HAP-1 (cell line): Measurements from ENCODE around the gene NEK7.

Experiments used
- DNase-seq, 2 experiments: peaks; one replicate each; pipeline ENCODE4 v3.0.0-alpha.2; 2016 to 2020; ENCODE audit warnings: low spot score in 2 of 2
- H3K27me3 ChIP-seq: fragments of 250-450 bp; sonication (Bioruptor Pico); 2 replicates; pipeline ENCODE4 v1.5.1; 2020; ENCODE audit warnings: low read depth, mild to moderate bottlenecking, moderate library complexity
- H3K36me3 ChIP-seq: fragments of 250-450 bp; sonication (Bioruptor Pico); replicated peaks from 2 replicates; pipeline ENCODE4 v1.5.1; 2020; ENCODE audit warnings: mild to moderate bottlenecking
- H3K4me1 ChIP-seq: fragments of 250-450 bp; sonication (Bioruptor Pico); 2 replicates; pipeline ENCODE4 v1.5.1; 2020; ENCODE audit warnings: mild to moderate bottlenecking
- H3K4me3 ChIP-seq: fragments of 250-450 bp; sonication (Bioruptor Pico); 2 replicates; pipeline ENCODE4 v1.5.1; 2020; ENCODE audit warnings: mild to moderate bottlenecking, moderate library complexity
- H3K9me3 ChIP-seq: fragments of 250-450 bp; sonication (Bioruptor Pico); 2 replicates; pipeline ENCODE4 v1.5.1; 2020; ENCODE audit warnings: mild to moderate bottlenecking, moderate library complexity
- in situ Hi-C: fragments of 300-500 bp; cut with MboI; formaldehyde crosslinking; loops from 3 replicates; pipeline ENCODE4 v1.14.3; 2020; ENCODE audit warnings: low sequenced_read_pairs, inconsistent platforms, mixed read lengths

Gene NEK7

DNA sequence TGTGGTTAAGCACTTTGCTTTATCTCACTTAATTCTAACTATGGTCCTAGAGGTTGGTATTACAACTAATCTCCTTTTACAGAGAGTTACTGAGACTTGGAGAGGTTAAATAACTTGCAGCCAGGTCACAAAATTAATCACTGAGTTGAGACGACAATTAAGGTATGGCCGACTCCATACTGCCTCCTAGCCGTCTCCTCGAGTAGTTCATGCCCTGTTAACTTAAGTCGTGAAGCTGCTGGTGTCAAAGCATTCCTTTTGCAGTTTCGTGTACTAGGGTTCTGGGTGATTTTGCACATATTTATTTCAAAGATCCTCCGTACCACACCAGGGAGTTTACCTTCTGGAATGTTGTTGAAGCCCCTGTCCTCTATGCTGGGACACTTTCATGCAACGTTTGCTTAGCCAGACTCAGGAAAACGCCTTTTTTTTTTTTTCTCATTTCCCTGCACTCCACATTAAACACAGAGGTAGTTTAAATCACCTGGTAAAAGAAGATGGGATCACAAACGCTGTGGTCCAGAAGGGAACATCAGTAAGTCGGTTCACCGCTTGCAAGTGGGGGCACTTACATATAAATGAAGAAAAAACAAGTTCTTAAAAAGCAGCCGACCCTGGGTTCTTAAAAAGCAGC lies 570 bp upstream of the NEK7 start:
- in situ Hi-C loops = no loop called here
- peak overlapping the region; percentile 62 for H3K4me3 ChIP-seq
- no peaks in the 10 kb centered on the region for H3K27me3 ChIP-seq
- no peaks in the 10 kb centered on the region for H3K36me3 ChIP-seq
- H3K4me1 ChIP-seq = peaks cover 18% of the 10 kb centered on the region
- no peaks in the 10 kb centered on the region for H3K9me3 ChIP-seq
- DNase-seq = peak; percentile 61 to 79

DNA sequence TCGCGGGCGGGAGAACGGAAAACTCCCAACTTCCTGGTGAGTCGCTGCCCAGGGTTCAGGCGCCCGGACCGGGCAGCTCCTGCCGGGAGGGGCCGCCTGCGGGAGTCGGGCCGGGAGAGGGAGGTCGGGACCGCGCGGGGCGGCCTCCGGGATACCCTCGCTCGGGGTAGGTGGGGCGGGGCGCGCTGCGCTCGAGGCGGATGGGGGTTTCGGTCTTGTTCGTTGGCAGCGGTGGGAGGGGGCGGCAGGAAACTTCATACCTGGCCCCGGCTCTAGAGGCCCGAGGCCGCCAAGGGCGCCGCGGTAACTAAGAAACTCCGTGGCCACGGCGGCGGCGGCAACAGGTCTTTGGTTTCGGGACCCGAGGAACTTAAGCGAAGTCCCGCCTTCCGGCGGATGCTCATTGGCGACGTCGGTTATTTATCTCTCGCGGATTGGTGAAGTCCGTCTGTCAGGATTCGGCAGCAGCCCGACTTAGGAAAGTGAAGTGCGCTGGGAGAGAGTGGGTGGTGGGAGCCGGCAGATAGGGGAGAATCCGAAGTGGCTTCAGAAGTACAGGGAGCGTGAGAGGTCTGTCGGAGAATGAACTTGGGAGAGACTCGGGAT lies 546 bp downstream of the NEK7 start:
- in situ Hi-C loops = no loop called here

DNA sequence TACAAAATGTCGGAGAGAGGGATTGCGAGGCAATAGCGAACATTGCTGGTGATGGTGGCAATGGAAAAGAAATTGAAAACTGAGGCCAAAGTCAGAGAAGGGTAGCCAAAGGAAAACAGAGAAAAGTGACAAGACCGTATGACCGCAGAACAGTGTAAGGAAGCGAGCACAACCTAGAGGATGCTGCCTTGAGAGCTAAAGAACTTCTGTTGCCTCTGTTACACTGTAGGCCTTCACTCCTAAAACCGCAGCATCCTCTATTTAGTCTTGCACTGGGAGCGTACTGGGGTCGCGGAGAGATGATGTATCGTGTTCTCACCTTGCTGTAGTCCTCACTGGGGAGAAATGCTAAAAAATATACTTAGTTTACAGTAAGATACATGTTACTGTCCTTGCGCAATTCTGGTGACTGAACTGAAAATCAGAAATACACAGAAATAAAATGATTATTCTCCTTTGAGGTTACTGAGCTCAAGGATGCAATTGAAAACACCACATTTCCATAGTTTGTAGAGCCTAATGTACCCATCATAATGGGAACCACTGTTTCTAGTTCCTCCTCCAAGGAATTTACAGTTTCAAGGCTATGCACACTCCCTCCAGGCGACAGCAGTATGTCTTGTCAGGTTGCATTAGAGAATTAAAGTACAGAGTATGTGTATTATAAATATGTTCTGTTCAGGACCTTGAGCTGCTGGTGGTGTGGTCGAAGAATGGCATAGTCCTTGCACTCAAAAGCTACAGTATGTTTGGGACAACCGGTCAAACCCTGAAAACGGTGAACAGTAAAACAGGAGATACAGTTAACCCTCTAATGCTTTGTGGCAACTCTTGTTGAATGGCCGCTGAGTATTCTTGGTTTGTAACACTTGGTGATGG lies 1.3 kb downstream of the NEK7 start:
- peak; percentile 20 to 35 for DNase-seq
- H3K4me3 ChIP-seq = peak overlapping the region; percentile 62
- H3K36me3 ChIP-seq = no peaks in the 10 kb centered on the region
- in situ Hi-C loops = no loop called here
- peaks cover 23% of the 10 kb centered on the region for H3K4me1 ChIP-seq
- no peaks in the 10 kb centered on the region for H3K27me3 ChIP-seq
- H3K9me3 ChIP-seq = no peaks in the 10 kb centered on the region

More for the DNA sequence above, 546 bp downstream of the NEK7 start:
- peak overlapping the region; percentile 62 for H3K4me3 ChIP-seq
- peaks cover 23% of the 10 kb centered on the region for H3K4me1 ChIP-seq
- no peaks in the 10 kb centered on the region for H3K36me3 ChIP-seq
- H3K9me3 ChIP-seq = no peaks in the 10 kb centered on the region
- peak; percentile 90 to 93 for DNase-seq
- no peaks in the 10 kb centered on the region for H3K27me3 ChIP-seq

DNA sequence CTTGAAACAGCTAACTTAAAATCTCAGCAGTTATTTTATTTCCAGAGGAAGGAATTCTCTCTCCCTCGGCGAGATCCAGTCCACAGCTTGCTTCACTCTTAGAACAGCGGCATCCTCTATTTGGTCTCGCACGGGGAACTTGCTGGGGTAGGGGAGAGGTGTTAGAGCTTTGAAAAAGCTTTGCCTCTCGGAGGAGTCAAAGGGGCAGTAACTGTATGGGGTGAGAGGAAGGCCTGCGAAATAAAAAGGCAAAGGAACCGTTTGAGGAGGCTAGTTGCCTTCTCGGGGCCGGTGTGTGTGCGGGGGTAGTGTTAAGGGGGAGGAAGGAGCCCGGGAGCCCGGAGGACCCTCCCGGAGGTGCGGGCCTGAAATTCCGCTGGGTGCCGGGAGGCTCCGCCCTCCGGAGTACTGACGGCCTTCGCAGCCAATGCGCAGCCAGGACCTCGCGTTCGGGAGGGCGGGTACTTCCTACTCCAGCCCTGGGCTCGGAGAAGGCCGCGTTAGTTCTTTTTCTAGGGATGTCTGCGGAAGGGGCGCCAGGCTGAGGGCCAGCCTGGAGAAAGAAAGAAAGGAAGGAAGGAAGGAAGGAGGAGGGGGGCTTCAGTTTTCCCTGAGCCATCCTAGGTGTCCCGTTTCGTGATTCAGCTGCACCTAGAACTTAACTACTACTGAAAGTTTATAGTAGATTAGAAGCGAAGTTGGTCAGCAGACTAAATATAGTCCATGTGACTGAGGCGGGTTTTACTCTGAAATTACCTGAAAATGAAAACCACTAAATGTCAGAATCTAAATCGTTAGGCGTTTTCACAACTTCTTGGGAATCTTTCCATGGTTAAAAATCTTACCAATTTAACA lies 2.2 kb downstream of the NEK7 start:
- peak; percentile 86 to 94 for DNase-seq
- H3K4me1 ChIP-seq = peaks cover 23% of the 10 kb centered on the region
- peak overlapping the region; percentile 62 for H3K4me3 ChIP-seq
- in situ Hi-C loops = no loop called here
- no peaks in the 10 kb centered on the region for H3K9me3 ChIP-seq
- H3K36me3 ChIP-seq = no peaks in the 10 kb centered on the region
- H3K27me3 ChIP-seq = no peaks in the 10 kb centered on the region

DNA sequence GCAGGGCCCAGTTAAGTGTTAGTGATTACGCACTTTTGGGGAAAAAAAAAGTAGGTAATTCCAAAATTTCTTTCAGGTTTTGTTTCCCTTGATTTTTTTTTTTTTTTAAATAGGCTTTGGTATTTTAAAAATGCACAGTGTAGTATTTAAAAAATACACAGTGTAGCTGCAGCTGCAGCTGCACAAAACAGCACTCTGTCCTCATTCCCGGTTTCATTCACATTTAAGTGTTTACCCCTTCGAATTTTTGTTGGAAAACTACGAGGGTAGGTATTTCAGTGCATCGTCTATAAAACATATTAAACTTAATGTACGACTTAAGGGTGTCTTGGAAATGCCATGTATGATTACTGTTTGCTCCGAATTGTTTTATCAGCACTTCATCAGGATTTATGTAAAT lies 3.4 kb downstream of the NEK7 start:
- peaks cover 23% of the 10 kb centered on the region for H3K4me1 ChIP-seq
- no peak overlapping the region for H3K4me3 ChIP-seq
- in situ Hi-C loops = no loop called here
- no peaks in the 10 kb centered on the region for H3K27me3 ChIP-seq
- H3K36me3 ChIP-seq = no peaks in the 10 kb centered on the region
- no peaks in the 10 kb centered on the region for H3K9me3 ChIP-seq
- no peak for DNase-seq

DNA sequence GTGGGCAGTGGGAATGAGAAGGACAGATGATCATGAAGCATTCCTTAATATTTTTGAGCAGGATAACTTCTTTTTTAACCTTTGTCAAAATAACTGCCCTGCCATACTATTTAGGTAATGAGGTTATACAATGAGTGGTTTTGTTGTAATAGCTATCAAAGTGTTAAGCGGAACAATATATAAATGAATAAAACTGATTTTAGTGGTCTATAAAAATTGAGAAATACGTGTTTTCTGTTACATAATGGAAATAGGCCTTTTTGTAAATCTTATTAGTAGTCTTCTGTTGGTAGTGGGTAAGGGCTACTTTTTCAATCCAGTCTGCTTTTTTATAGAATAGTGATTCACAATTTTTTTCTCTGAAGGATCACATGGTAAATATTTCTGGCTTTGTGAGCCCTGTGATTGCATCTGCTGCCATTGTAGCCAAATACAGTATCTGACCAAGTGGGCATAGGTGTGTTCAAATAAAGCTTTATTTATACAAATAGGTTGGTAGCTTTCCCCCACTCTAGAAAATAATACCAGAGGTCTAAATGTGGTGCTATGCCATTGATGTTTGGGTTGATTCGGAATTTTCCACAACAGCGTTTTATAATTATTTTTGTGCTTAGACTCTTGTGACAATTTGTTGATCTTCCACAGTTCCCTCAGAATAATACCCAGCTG lies 4.3 kb downstream of the NEK7 start:
- Histone ChIP-seq H3K4me3 (no peak overlapping the region), H3K36me3 (no peaks in the 10 kb centered on the region), H3K9me3 (no peaks in the 10 kb centered on the region), H3K4me1 (peaks cover 23% of the 10 kb centered on the region), H3K27me3 (no peaks in the 10 kb centered on the region)
- in situ Hi-C loops = no loop called here
- no peak for DNase-seq

DNA sequence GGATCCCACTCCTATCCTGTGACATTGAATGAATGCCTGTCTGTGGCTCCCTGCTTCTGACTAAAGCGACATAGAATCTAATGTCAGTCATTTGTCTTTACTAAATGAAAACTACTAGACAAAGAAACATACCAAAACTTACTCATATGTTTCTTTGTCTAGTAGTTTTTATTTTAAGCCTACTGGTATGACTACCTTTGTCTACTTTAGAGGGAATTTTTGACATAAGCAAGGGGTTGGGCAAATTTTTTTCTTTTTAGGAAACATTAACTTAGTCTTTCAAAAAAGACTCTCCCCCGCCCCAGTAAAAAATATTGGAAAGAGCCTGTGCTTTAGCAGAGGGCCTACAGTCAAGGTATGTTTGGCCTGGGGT lies 4.9 kb downstream of the NEK7 start:
- Histone ChIP-seq H3K9me3 (no peaks in the 10 kb centered on the region), H3K36me3 (no peaks in the 10 kb centered on the region), H3K27me3 (no peaks in the 10 kb centered on the region), H3K4me3 (no peak overlapping the region), H3K4me1 (peaks cover 23% of the 10 kb centered on the region)
- DNase-seq = no peak
- in situ Hi-C loops = no loop called here

DNA sequence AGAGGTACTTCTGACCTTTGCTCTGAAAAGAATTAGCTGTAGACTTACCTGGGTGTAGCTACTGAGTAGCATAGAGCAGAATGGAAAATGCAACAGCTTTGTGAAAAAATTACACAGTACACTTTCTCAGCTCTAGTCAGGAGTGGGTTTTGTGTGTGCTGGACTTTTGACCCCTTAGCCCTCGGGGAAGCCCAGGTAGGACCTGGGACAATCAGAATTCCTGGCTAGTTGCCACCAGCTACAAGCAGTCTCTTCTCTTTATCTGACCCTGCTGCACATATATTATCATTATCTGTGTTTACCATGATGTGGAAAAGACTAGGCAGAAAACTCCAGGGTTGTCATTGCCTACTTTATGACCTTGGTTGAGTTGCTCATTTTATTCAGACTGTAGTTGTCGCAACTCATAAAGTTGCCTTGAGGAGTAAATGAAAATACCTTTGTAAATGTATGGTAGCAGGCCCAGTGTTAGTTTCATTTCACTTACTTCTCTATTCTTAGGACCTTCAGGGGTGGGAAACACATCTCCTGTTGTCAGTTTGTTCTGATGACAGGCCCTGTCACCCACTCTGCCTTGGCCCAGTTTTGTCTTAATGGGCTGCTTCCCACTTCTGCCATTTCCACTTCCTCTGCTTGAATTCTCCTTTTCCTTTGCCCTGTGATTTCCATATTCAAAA lies 5.4 kb downstream of the NEK7 start:
- in situ Hi-C loops = no loop called here
- Histone ChIP-seq H3K4me3 (no peak overlapping the region), H3K27me3 (no peaks in the 10 kb centered on the region), H3K9me3 (no peaks in the 10 kb centered on the region), H3K4me1 (peaks cover 23% of the 10 kb centered on the region), H3K36me3 (no peaks in the 10 kb centered on the region)
- DNase-seq = no peak

DNA sequence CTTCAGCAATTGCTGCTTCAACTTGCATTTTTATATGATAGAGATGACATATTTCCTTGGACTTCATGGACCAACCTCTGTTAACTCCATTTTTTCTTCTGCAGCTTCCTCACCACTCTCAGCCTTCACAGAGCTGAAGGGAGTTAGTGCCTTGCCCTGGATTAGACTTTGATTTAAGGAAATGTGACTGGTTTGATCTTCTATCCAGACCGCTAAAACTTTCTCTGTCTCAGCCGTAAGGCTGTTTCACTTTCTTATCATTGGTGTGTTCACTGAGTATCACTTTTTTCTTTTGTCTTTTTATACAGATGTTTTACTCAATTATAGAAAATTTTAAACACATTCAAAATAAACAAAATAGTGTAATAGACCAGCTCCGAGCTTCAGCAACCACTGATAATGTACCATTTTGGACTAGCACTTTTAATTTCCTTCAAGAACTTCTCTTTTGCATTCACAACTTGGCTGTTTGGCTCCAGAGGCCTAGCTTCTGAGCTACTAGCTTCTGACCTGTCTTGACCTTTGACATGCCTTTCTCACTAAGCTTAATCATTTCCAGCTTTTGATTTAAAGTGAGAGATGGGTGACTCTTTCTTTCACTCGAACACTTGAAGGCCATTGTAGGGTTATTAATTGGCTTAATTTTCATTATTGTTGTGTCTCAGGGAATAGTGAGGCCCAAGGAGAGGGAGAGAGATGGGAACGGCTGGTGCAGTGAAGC lies 9.3 kb downstream of the NEK7 start:
- in situ Hi-C loops = no loop called here
- no peak for DNase-seq
- Histone ChIP-seq H3K4me3 (no peak overlapping the region), H3K4me1 (peaks cover 9% of the 10 kb centered on the region), H3K36me3 (no peaks in the 10 kb centered on the region), H3K9me3 (no peaks in the 10 kb centered on the region), H3K27me3 (no peaks in the 10 kb centered on the region)

DNA sequence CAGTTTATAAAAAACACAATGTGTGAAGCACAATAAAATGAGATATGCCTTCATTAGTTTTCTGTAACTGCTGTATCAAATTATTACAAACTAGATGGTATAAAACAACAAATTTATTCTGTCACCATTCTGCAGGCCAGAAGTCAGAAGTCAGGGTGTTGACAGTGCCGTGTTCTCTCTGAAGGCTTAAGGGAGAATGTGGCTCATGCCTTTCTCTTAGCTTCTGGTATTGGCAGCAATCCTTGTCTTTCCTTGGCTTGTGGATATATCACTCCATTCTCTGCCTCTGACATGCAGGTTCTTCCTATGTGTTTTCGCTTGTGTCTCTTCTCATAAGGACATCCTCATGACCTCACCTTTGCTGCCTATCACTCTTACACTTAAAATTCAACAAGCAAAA lies 10.1 kb downstream of the NEK7 start:
- in situ Hi-C loops = no loop called here
- peaks cover 3% of the 10 kb centered on the region; the same call in 1 of the 2 replicates for H3K4me1 ChIP-seq
- no peak overlapping the region for H3K4me3 ChIP-seq
- no peaks in the 10 kb centered on the region for H3K27me3 ChIP-seq
- DNase-seq = no peak
- H3K36me3 ChIP-seq = no peaks in the 10 kb centered on the region
- H3K9me3 ChIP-seq = no peaks in the 10 kb centered on the region

DNA sequence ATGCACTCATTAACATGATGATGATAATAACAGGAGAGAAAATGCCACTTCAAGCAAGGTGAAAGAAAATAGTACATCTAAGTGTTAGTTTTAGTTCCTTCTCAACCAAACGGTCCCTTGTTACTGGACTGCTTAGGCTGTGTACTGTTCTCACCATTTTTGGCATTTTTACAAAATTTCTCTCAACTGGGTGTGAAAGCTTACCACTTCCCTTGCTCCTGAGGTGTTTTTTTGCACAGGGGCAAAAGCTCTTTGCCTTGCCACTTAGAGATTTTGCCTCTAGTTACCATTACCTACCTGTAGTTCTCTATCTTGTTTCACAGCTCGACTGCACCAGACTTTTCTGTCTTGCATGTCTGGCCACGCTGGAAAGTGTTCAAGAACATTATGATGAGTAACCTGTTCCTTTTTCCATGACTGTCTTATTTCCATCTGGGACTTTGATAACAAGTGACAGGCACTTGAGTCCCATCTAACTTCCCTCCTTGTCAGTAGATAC lies 10.7 kb downstream of the NEK7 start:
- no peak for DNase-seq
- Histone ChIP-seq H3K4me3 (no peak overlapping the region), H3K4me1 (no peaks in the 10 kb centered on the region; the same call in 1 of the 2 replicates), H3K9me3 (no peaks in the 10 kb centered on the region), H3K27me3 (no peaks in the 10 kb centered on the region), H3K36me3 (no peaks in the 10 kb centered on the region)
- in situ Hi-C loops = no loop called here

DNA sequence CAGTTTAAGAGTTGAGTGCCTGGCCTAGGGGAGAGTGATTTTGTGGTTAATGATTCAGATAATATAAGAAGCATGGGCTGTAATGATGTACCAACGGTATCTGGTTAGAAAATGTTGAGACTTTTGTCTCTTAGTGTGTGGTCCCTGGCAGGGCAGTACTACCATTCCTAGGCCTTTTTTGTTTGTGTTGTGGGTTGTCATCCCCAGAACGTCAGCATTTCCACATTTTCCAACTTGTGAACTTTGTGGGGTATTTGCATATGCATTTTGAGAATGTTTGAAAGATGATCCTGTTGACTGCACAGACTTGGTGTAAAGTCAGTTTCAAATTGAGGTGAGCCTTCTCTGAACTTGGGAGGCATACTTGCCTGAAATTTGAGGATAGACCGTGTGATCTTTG lies 11.4 kb downstream of the NEK7 start:
- H3K4me1 ChIP-seq = no peaks in the 10 kb centered on the region; the same call in 1 of the 2 replicates
- in situ Hi-C loops = no loop called here
- no peaks in the 10 kb centered on the region for H3K36me3 ChIP-seq
- no peak for DNase-seq
- H3K4me3 ChIP-seq = no peak overlapping the region
- no peaks in the 10 kb centered on the region for H3K27me3 ChIP-seq
- no peaks in the 10 kb centered on the region for H3K9me3 ChIP-seq
